Stimulated activated CD4-positive, alpha-beta T cell treated with anti-CD3 and anti-CD28 coated beads, Interleukin-12 subunit alpha, Interleukin-12 subunit beta, amount 100 ng/mL, for 4 hours (primary cell): Measurements from ENCODE around the gene CLDN10.
"Not testable (repeated sequence)": the region's sequence is repeated elsewhere in the genome, so short reads cannot be mapped to it uniquely, and the experiment has no call there.

Experiments
- DNase-seq: peaks from one replicate; pipeline ENCODE4 v3.0.0-alpha.2; 2020

Gene CLDN10, protein sequence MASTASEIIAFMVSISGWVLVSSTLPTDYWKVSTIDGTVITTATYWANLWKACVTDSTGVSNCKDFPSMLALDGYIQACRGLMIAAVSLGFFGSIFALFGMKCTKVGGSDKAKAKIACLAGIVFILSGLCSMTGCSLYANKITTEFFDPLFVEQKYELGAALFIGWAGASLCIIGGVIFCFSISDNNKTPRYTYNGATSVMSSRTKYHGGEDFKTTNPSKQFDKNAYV

DNA sequence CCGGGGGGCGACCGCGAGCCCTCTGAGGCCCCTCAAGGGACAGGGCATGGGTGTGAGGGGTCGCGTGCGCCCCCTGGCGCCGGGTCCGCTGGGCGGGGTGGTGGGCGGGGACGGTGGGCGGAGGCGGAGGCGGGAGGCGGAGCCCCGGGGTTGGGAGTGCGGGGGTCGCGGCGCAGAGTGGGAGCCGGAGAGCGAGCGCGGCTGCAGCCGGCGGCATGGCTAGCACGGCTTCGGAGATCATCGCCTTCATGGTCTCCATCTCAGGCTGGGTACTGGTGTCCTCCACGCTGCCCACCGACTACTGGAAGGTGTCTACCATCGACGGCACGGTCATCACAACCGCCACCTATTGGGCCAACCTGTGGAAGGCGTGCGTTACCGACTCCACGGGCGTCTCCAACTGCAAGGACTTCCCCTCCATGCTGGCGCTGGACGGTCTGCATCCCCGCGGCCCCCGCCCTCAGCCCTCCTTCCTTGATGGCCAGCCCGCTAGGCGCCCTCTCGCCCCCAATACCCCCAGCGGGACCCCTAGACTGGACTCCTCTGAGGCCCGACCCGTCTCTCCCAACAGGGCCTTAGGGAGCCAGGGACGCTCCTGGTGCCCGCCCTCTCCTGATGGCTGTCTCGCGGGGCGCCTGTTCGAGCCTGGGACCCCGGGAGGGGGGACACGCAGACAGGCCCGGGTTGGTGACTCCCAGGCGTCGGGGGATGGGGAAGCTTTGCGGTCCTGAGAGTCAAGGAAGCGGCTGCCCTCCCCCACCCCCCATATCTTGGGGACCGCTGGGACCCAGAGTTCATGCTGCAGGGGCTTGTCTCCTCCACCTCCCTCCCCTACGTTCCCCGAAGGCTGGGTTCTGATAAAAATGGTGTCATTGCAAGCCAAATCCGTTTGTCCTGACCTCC is at the start of gene CLDN10:
CLDN10 (plus strand) TSS at position 182 of the 903 bp plus-strand sequence; CDS start at position 216, 34 bp downstream.
- no peak for DNase-seq

DNA sequence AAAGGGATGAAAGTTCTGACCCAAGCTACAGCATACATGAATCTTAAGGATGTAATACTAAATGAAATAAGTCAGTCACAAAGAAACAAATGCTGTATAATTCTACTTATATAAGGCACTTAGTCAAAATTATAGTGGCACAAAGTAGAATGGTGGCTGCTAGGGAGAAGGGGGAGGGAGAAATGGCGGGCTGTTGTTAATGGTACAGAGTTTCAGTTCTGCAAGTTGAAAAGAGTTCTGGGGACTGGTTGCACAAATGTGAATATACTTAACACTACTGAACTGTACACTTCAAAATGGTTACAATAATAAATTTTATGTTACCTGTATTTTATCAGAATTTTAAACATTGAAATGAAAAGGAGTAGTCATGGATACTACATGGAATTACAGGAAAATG is 48.9 kb upstream of the CLDN10 start:
- no peak for DNase-seq

- DNase-seq, result no peak
These were observed 47.3 kb upstream of the CLDN10 start for GRCh38 chr13:95505265-95505664.

DNA sequence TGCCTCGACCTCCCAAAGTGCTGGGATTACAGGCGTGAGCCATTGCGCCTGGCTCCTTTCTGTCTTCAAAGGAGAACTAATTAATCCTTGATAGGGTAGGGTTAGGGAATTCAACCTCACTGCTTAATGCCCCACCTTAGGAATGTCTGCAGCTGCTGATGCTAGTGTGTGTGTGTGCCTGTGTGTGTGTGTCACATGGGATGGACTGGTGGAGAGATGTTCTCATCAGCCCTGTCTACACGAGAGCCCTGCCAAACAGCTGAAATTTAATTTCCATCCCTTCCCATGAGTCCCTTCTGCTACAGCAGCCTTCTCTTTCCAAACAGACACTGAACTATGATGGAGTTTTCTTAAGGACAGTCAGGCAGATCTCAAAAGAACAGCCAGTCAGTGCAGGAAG is 46.5 kb upstream of the CLDN10 start:
- no peak for DNase-seq

DNA sequence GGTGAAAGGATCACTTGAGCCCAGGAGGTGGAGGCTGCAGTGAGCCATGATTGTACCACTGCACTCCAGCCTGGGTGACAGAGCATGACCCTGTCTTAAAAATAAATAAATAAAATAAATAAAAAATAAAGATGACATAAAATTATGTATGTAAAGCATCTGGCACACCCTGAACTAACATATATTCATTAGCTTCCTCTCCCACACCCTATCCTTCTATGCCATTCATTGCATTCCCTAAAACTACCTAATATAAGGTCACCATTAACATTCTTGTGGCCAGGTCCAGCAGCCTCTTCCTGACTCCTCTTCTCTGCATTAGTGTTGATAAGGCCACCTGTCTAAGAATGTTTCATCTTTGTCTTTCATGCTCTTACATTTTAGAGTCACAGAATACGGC is 44.5 kb upstream of the CLDN10 start:
- DNase-seq, result no peak

GRCh38 chr13:95508996-95509395 is 43.5 kb upstream of the CLDN10 start:
- DNase-seq, result no peak

- DNase-seq, result no peak
These were observed 42.8 kb upstream of the CLDN10 start for GRCh38 chr13:95509521-95510310.

GRCh38 chr13:95510950-95511349 is 41.6 kb upstream of the CLDN10 start:
- no peak for DNase-seq

GRCh38 chr13:95512424-95512823 is 40.1 kb upstream of the CLDN10 start:
- no peak for DNase-seq

DNA sequence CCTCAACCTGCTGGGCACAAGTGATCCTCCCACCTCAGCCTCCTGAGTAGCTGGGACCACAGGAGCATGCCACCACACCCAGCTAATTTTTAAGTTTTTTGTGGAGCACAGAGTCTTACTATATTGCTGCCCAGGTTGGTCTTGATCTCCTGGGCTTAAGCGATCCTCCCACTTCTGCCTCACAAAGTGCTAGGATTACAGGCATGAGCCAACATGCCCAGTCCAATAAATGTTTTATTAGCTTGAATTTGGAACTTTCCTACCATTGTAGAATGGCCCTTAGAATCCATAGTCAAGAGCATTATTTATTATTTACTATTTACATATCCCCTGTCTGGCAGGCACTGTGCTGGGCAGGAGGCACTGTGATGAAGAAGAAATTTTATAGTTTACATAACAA is 39.6 kb upstream of the CLDN10 start:
- no peak for DNase-seq

GRCh38 chr13:95515606-95516005 is 36.9 kb upstream of the CLDN10 start:
- not testable (repeated sequence) for DNase-seq

DNA sequence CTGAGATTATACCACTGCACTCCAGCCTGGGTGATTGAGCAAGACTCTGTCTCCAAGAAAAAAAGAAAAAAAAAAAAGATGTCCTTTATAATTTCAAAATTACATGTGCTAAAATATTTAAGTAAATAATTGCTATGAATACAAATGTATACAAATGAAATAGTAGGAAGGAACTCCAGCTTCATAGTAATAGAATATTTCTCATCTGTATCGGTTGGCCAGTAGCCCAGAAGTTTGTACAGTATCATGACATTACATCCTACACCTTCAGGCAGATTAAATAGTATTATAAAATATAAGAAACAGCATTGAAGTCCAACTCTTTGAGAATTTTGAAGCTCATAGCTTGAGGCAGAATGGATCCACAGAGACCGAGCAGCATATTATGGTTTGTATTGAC is 36.5 kb upstream of the CLDN10 start:
- DNase-seq, result no peak

GRCh38 chr13:95516492-95516891 is 36.0 kb upstream of the CLDN10 start:
- DNase-seq, result no peak

DNA sequence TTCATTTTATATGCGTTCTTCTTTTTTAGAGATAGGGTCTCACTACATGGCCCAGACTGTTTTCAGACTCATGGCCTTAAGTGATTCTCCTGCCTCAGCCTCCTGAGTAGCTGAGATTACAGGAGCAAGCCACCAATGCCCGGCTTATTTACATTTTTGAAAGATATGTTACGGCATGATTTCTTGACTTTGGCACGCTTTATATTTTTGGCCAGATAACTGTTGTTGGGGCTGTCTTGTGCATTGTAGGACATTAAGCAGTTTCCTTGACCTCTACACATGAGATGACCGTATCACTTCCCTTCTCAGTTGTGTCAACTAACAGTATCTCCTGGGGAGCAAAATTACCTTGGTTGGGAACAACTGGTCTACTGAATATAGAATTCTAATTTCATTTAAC is 28.9 kb upstream of the CLDN10 start:
- DNase-seq, result no peak

- DNase-seq, result no peak
These were observed 28.1 kb upstream of the CLDN10 start for GRCh38 chr13:95524264-95524901.

DNA sequence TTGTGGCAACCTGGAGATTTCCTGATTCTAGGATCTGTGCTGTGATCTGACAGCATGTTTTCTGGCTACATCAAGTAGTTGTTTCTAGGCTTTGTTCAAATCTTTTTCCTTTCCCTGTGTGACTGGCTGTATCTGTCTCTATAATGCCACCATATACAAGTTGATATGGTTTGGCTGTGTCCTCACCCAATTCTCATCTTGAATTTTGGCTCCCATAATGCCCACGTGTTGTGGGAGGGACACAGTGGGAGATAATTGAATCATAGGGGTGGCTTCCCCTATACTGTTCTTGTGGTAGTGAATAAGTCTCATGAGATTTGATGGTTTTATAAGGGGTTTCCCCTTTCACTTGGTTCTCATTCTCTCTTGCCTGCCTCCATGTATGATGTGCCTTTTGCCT is 24.6 kb upstream of the CLDN10 start:
- DNase-seq, result no peak

DNA sequence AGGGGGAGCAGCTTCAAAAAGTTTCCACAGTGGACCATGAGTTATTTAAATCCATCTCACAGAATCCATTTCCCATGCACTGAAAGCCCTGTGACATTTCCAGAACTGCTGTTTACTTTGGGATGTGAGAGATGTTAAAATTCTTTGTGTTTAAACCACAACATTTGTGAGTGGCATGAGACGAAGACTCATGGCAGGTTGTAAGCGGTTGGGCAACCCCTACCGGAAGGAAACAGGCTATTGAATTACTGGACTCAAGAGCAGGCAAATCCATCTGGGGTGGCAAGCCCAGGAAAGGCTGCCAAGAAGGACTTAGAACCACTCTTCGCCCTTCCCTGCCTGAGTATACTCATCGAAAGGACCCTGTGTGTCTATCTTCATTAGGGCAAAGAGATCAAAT is 22.3 kb upstream of the CLDN10 start:
- no peak for DNase-seq

DNA sequence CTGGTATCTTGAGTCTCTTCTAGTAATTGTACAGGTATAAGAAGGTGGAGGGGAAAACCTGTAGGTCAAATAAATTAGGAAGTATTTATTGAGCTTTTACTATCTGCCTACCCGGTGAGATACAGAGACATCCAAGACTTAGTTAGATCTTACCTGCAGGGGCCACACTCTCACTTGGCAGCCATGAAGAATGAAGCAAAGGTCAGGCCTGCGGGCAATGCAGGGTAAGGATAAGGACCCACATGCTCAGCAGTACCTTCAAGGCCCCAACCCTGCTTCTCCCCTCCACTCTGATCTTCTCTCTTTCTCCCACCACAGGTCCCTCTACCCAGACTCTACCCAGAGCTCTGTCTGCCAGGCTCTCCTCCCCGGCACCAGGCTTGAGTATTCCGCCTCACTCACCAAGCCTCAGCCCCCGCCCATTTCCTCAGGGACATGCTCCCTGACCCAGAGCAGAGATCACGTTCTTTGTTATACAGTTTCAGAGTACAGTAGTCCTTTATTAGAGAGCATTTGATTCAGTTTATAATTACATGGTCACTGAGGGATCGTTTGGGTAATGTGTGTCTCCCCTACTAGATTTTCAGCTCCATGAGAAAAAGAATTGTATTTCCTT is 18.9 kb upstream of the CLDN10 start:
- DNase-seq, result no peak

DNA sequence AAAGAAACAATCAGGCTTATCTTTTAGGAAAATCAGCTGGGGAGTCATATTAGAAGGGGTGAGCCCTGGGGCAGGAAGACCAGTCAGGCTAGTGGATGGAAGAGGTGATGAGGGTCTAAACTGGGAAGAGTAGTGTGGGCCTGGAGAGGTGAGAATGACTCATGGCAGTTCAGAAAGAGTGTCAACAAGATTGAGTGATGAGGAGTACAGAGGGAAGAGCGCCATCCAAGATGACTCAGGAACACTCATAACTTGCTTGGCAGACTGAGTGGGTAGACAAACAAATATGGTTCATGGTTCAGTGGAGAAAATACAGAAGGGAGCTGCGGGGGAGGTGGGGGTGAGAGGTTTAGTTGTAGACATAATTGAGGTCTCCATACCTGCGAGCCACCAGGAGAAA is 17.3 kb upstream of the CLDN10 start:
- DNase-seq, result no peak

- no peak for DNase-seq
These were observed 15.8 kb upstream of the CLDN10 start for GRCh38 chr13:95536632-95537241.

DNA sequence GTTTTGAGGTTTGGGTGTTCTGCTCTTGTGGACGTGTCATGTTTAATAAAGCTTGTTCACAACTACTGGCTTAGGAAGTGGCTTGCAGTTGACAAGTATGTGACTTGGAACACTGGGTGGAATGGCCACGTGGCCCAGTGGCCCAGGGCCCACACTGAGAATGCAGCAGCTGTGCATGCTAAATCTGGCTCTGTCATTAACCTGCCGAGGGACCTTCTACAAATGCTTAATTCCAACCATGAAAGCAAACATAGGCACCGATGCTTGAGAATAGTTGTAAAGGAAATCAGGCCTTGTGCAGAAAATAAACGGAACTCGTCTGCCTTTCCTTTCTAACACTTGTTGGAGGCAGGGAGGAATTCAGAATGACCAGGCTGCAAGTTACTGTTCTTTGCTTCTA is 11.6 kb upstream of the CLDN10 start:
- DNase-seq, result no peak

DNA sequence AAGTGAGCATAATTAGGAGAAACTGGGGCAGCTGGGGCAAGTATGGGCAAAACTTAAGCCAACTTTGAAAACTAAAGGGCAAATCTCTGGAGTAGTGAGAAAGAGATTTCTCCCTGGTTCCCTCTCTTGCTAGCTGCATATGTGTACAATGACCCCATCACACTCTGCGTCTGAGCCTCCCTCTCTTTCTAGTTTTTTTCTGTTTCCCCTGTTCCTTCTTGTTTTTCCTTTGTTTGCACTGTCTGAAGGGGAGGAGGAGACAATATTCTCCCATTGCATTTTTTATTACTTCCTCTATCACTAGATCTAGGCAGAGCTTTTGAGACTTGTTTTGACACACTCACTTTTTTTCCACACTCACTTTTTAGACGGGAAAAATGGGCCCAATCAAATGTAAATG is 11.2 kb upstream of the CLDN10 start:
- no peak for DNase-seq
